ENCODE data around the gene TRPC4. TPM values are rescaled to one million over a fixed set of nuclear protein-coding genes. Genes with fewer than 3 reads are reported as not detected.

TRPC4 gene
- total and polyA plus RNA-seq, 10 donors: 0.06 to 0.42 (median 0.15) TPM; not detected in 4

DNA sequence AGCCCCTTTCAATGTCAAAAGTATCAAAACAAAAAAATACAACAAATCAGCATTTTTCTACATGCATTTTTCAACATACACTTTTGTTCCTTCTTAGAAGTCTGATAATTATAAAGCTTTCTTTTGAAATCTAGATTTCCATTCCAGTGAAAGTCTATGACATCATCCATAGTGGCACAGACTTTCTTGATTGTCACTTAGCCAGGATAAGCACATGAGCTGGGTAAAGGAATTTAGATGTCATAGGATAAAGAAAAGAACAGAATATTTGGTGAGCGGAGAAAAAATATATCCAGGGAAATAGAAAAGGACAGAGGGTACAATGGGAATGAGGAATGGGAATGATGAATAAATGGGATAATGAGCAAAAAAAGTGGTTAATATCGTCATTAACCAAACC is 15.1 kb upstream of the TRPC4 start:
- intact Hi-C loops (cut with DNase I; ENCODE audit: low total_unique reads): no loop called here

DNA sequence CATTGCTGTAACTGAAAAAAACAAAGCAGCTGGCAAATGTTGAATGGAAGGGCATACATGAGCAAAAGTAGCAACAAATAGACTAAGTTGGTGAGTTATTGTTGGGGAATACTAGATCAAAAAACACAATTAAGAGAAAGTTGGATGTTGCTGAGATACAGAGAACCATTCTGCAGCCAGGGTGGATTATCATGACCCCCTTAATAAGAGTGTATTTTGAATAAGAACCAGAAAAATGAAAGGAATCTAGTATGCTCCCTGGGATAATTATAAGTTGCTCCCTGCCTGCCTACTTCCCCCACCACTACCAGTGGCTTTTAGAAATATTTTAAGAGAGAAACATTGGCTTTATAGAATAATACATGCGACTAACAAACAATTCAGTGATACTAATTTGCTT is 14.5 kb upstream of the TRPC4 start:
- H3K4me1 ChIP-seq: no peaks in the 10 kb centered on the region
- H3K9me3 ChIP-seq: no peaks in the 10 kb centered on the region
- no peak overlapping the region for H3K4me3 ChIP-seq
- no peak overlapping the region for H3K27ac ChIP-seq
- WGBS, 5 donors: 73 to 95% (median 85%) methylated on average over 1 of the region's 1 CpG
- TF ChIP-seq POLR2AphosphoS5 (IDR thresholded peaks at IDR 0.05) (no peak), POLR2A (IDR thresholded peaks at IDR 0.05) (no peak)
- TF ChIP-seq, protein P1, sequence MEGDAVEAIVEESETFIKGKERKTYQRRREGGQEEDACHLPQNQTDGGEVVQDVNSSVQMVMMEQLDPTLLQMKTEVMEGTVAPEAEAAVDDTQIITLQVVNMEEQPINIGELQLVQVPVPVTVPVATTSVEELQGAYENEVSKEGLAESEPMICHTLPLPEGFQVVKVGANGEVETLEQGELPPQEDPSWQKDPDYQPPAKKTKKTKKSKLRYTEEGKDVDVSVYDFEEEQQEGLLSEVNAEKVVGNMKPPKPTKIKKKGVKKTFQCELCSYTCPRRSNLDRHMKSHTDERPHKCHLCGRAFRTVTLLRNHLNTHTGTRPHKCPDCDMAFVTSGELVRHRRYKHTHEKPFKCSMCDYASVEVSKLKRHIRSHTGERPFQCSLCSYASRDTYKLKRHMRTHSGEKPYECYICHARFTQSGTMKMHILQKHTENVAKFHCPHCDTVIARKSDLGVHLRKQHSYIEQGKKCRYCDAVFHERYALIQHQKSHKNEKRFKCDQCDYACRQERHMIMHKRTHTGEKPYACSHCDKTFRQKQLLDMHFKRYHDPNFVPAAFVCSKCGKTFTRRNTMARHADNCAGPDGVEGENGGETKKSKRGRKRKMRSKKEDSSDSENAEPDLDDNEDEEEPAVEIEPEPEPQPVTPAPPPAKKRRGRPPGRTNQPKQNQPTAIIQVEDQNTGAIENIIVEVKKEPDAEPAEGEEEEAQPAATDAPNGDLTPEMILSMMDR (IDR thresholded peaks at IDR 0.05 in 8 of 11, conservative IDR thresholded peaks at IDR 0.05 in 3 of 11): no peak
- intact Hi-C loops (cut with DNase I; ENCODE audit: low total_unique reads): no loop called here
- no peak for DNase-seq
- no peaks in the 10 kb centered on the region for H3K27me3 ChIP-seq (replicated peaks in 1 of 7)
- H3K36me3 ChIP-seq: no peaks in the 10 kb centered on the region

More for the DNA sequence above, 15.1 kb upstream of the TRPC4 start:
- Histone ChIP-seq H3K4me3 (no peak overlapping the region), H3K27me3 (replicated peaks in 1 of 7) (no peaks in the 10 kb centered on the region), H3K27ac (no peak overlapping the region), H3K9me3 (no peaks in the 10 kb centered on the region), H3K36me3 (no peaks in the 10 kb centered on the region), H3K4me1 (no peaks in the 10 kb centered on the region)
- 89 to 96% (median 93%) methylated on average over 2 of the region's 2 CpGs for WGBS, 5 donors
- DNase-seq: no peak
- TF ChIP-seq, protein P1 (IDR thresholded peaks at IDR 0.05 in 8 of 11, conservative IDR thresholded peaks at IDR 0.05 in 3 of 11): no peak
- TF ChIP-seq POLR2A (IDR thresholded peaks at IDR 0.05) (no peak), POLR2AphosphoS5 (IDR thresholded peaks at IDR 0.05) (no peak)

DNA sequence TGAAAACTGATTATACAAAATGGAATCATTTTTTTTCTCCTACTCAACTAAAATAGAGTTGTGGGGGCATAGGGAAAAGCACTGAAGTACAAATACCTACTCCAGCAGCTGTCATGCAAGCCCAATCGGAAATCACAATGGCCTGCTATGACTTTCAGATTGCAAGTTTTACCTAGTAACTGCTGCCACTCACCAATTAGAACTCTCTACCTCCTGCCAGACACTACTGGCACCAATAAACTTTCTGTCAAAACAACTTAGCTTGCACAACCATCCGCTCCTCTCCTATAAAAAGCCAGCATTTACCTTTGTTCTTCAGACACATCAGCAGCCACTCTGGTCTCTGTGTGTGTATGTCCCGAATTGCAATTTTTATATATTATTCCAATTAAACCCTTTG is 9.3 kb upstream of the TRPC4 start:
- H3K4me1 ChIP-seq: no peaks in the 10 kb centered on the region
- intact Hi-C loops (cut with DNase I; ENCODE audit: low total_unique reads): no loop called here
- no peak for TF ChIP-seq POLR2A (IDR thresholded peaks at IDR 0.05)
- TF ChIP-seq, protein P1 (IDR thresholded peaks at IDR 0.05 in 8 of 11, conservative IDR thresholded peaks at IDR 0.05 in 3 of 11): no peak
- TF ChIP-seq POLR2AphosphoS5 (IDR thresholded peaks at IDR 0.05): no peak
- no peak for DNase-seq
- H3K36me3 ChIP-seq: no peaks in the 10 kb centered on the region
- no peak overlapping the region for H3K4me3 ChIP-seq
- 77 to 92% (median 82%) methylated on average over 3 of the region's 3 CpGs for WGBS, 5 donors
- no peaks in the 10 kb centered on the region for H3K27me3 ChIP-seq (replicated peaks in 1 of 7)
- H3K9me3 ChIP-seq: no peaks in the 10 kb centered on the region
- no peak overlapping the region for H3K27ac ChIP-seq

DNA sequence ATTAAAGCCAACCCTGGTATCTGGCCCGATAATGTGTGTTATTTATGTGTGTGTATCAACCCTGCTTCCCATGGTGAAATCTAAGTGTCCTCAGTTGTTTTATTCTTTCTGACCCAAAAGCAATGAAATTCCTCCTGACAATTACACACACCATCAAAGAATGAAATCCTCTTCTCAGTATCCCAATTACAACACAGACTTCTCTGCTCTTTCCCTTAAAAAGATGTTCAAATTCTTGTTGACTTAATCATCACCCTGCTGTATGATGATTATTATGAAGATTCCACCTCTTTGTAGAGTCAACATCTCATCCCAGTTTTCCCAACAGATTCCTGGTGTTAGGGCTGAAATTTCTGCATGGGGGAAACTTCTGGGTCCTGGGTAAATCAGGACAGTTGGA is 8.9 kb upstream of the TRPC4 start:
- Histone ChIP-seq H3K36me3 (no peaks in the 10 kb centered on the region), H3K4me1 (no peaks in the 10 kb centered on the region), H3K4me3 (no peak overlapping the region), H3K27ac (no peak overlapping the region), H3K9me3 (no peaks in the 10 kb centered on the region), H3K27me3 (replicated peaks in 1 of 7) (no peaks in the 10 kb centered on the region)
- no peak for TF ChIP-seq POLR2AphosphoS5 (IDR thresholded peaks at IDR 0.05)
- TF ChIP-seq, protein P1 (IDR thresholded peaks at IDR 0.05 in 8 of 11, conservative IDR thresholded peaks at IDR 0.05 in 3 of 11): no peak
- no peak for TF ChIP-seq POLR2A (IDR thresholded peaks at IDR 0.05)
- WGBS, 5 donors: 87 to 95% (median 91%) methylated on average over 1 of the region's 1 CpG
- DNase-seq: no peak
- intact Hi-C loops (cut with DNase I; ENCODE audit: low total_unique reads): no loop called here

Data from spleen (tissue), 11 donors.